GM21381 (cell line): ENCODE data around the gene SLC34A1.

ENCODE experiments used
- ATAC-seq: cut with Tn5 transposase; IDR thresholded peaks from one replicate; pipeline ENCODE4 v1.9.1; 2021; ENCODE audit warnings: mild to moderate bottlenecking, moderate library complexity; ENCODE audit not compliant: unreplicated experiment

SLC34A1 gene

DNA sequence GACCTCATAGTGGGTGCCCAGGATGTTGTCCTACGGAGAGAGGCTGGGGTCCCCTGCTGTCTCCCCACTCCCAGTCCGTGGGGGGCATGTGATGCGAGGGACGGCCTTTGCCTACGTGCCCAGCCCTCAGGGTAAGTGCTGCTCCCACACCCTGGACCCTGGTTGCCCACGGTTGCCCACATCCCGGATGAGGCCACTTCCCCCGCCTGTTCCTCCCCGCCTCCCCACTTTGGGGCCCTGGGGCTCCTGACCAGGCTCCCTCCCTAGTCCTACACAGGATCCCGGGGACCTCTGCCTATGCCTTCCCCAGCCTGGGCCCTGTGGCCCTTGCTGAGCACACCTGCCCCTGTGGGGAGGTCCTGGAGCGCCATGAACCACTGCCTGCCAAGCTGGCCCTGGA, 1.5 kb downstream of the SLC34A1 start:
- ATAC-seq, result no peak

DNA sequence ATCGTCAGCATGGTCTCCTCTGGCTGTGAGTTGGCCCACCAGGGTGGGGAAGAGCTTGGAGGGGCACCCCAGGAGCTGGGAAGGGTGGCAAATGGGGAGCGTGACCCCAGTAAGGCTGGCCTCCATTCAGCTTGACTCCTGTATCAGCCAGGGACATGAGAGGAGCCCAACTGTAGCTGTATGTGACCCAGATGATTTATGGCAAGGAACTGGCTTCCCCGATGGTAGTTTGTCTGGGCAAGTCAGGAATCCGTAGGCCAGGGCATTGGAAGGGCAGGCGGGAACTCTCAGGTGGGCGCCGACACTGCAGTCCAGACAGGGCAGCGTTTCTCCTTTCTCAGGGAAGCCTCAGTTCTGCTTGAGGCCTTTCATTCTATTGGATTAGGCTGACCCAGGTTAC, 2.3 kb downstream of the SLC34A1 start:
- no peak for ATAC-seq

DNA sequence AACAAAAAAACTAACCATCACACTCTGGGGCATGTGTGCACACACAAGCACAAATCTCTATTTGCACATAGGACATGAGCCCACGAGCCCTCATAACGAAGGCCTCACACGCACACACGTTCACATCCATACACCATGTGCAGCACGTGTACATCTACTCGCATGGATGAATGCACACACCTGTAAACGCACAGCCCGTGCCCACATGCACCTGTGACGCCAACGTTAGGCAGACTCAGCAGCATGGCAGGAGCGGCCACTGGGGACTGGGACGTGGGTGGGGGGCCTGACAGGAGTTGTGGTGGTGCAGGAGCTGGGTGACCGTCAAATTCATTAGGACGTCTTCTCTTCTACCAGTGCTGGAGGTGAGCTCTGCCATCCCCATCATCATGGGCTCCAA, 3.2 kb downstream of the SLC34A1 start:
- ATAC-seq, result no peak

DNA sequence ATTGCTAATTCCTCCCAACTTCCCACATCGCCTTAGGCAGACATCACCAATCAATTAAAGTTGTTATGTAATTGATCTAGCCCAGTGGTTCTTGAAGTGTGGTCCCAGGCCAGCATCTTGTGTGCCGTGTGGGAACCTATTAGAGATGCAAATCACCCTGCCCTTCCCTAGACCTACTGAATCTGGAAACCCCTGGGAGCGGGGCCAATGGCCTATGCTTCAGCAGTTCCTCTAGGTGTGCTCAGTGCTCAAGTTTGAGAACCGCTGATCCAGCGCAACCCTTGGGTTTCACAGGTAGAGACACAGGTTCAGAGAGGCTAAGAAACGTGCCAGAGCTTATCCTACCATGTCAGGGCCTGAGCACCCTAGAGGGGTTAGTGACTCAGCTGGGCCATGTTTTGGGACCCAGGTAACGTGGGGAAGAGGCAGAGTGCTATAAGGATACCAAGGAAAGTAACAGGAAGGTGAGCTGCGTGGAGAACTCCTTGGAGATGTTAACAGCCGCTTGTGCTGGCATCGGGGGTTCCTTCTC, 4.4 kb downstream of the SLC34A1 start:
- ATAC-seq, result no peak

DNA sequence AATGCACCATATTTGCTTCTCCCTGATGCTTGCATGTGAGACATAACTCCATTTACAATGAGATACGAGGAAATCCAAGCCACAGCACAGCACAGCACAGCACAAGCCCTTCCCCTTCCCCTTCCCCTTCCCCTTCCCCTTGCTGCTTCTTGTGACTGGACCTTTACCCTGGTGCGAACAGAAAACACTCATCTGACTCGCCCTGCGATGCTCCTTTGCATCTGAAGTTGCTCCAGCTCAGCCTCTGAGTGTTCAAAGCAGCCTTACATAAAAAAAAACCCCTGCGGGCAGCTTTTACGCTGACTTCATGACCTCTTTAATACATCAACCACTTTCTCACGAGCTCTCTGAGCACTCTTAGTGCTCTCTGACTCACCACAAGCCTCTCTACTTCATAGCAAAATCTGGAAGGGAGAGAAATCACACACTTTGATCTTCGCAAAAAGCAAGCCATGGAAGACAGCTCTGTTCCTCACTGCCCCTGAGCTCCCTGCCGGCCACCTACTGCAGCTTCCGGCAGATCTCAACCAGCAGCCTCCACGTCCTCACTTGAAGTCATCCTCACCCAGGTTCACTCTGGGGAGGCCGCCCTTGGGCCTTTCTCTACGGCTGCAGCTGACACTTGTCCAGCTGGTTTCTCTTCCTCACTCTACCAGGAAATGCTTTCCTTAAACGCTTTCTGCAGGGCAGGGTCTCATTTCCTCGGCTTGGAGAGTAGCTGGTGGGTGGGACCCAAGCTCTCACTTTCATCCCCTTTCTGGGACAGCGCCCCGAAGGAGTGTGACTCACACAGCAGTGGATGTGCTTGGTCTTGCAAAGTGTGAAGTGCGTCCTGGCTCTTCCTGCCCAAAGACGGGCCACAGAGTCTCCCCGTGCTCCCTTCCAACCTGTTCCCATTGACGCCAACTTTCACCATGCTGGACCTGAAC, 5.3 kb downstream of the SLC34A1 start:
- ATAC-seq, result peak; percentile 53

DNA sequence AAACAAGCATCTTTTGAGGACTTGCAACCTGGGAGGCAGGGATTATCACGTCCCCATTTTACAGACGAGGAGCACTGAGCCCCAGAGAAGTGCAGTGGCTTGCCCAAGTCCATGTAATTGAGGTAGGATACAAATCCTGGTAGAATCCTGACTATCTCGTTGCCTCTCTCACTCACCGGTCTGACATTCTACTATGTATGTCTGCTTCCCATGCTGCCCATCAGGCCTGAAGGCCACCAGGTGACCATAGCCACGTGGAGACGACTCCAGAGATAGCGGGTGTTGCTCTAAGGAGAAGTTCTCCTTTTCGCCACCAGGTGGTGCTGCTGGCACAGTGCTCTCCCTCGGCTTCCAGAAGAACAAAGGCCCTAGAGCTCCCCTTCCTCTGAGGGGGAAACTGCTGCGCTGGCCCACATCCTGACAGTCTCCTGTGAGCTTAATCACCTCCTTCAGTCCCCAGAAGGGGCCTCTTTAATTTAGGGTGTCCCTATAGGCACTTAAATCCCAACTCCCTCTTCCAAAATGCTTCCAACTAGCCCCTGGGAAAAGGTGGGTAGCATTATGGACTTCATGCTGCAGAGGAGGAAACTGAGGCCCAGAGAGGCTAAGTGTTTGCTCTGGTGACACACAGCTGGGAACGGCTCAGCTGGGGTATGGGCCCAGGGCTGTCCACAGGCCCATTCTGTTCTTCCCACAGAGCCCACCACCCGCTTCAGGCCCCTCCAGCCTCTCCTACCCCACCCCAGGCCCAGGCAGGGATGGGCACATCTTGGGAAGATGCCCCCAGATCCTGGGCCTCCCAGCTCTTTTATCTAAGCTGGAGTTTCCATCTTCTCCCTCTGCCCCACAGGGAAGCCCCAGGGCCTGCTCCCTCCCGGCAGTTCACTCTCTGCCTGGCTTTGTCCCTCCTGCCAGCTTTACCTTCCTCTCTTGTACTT, 6.4 kb downstream of the SLC34A1 start:
- ATAC-seq, result peak; percentile 34

DNA sequence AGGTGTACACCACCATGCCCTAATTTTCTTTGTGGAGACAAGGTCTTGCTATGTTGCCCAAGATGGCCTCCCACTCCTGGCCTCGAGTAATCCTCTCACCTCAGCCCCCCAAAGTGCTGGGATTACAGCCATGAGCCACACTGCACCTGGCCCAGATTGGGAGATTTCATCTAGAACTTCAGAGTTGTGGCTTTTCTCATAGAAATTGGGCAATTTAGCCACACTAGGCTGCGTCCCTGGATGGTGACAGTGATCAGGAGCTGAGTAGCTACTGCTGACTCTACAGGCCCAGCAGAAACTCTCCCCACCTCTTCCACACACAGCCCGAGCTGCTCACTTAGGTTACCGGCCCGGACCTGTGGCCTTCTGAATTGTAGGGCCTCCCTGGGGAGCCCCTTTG, 8.5 kb downstream of the SLC34A1 start:
- no peak for ATAC-seq

DNA sequence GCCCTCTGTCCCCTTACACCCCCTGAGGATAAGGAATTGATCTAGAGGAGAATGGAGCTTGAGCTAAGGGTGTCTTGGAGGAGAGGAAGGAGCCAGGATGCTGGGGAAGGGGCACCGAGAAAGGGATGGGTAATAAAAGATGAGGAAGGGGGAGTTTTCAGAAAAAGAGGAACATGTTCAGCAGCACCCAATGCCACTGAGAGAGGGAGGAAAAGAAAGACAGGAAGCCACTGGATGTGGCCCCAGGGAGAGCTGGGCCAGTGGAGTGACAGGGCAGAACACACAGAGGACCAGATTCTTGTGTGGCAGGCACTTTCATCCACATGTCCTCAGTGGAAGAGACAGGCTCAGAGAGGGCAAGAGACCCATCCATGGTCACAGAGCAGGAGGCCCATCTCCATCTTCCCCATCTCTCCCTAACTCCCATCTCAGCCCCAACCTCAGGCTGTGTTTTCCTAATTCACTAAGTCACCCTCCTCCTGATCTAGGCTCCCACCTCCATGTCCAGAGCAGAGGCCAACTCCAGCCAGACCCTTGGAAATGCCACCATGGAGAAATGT, 9.1 kb downstream of the SLC34A1 start:
- no peak for ATAC-seq

DNA sequence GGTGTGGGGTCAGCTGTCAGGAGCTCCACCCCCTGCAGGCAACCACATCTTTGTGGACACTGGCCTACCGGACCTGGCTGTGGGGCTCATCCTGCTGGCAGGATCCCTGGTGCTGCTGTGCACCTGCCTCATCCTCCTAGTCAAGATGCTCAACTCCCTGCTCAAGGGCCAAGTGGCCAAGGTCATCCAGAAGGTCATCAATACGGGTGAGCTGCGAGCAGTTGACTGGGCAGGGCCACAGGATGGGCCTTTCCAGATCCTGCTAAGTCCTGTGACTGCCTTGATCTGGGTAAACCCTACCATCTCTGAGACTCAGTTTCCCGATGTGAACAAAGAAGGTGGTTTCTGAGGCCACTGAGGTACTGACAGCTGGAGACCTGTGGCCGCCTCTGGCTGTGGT, 9.8 kb downstream of the SLC34A1 start:
- no peak for ATAC-seq

DNA sequence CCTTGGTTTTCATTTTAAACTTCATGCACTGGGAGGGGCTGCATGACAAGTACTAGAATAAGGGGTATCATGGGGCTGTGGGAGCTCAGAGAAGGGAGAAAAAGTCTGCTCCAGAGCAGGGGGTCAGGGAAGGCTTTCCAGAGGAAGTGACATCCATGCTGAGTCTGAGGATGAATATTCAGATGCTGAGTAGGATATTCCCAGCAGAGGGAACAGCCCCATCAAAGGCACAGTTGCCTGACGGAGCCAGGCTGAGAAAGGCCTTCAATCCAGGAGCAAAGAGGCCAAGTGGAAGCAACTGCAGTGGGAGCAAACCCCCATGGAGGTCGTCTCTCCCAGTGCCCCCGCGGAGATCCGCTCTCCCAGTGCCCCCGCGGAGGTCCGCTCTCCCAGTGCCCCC, 11.8 kb downstream of the SLC34A1 start:
- ATAC-seq, result no peak

DNA sequence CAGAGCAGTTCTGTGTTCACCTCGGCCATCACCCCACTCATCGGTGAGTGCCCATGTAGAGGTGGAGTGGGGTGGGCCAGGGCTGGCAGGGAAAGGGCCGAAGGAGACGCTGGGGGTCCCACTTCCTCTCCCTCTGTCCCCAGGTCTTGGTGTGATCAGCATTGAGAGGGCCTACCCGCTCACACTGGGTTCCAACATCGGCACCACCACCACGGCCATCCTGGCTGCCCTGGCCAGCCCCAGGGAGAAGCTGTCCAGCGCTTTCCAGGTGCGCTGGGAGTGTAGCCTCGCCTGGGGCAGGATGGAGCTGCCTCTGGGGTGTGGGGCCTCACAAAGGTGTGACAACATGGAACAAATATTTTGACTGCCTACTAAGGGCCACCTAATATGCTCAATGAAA, 12.6 kb downstream of the SLC34A1 start:
- no peak for ATAC-seq

DNA sequence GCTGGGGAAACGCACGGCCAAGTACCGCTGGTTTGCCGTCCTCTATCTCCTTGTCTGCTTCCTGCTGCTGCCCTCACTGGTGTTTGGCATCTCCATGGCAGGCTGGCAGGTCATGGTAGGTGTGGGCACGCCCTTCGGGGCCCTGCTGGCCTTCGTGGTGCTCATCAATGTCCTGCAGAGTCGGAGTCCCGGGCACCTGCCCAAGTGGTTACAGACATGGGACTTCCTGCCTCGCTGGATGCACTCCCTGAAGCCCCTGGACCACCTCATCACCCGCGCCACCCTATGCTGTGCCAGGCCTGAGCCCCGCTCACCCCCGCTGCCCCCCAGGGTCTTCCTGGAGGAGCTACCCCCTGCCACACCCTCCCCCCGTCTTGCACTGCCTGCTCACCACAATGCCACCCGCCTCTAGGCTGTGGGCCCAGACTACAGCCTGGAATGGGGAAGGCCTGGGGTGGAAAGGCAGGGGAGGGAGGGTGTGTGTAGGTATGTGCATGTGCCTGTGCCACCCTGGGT, 13.7 kb downstream of the SLC34A1 start:
- ATAC-seq, result no peak

DNA sequence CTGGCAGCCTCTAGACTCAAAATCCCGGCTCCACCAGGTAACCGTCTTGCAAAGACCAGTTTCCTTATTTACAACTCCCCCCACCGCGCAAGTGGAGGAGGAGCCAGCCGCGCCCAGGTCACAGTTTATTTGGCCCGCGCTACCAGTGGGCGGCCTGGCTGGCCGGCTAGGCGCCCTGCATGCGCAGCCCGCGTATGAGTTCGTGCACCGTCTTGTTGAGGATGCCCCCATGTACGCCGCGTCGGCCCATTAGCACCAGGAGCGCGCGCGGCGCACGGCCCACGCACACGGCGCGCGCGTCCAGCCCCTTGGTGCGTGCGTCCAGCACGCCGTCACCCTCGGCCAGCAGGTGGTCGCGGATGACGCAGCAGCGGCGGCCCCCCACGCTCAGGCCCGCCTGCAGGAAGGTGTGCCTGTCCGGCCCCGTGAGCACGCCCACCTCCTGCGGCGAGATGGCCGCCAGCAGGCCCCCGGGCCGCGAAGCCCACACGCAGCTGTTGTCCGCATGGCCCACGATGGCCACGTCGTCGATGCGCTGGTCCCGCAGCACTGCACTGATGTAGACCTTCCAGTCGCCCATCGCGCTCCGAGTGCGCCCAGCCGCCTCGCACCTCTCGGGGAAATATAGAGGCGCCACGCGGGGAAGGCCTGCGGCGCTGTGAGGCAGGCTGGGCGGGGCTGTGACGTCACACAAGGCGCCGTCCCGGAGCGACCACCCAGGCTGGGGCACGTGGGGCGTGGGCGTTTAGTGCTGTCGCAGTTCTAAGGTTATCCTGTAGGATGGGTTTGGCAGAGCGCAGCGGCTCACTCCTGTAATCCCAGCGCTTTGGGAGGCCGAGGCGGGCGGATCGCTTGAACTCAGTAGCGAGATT, 16.0 kb downstream of the SLC34A1 start, which contains the start of gene PFN3:
Gene PFN3, minus strand, starts transcription at position 665 of the 872 bp plus-strand sequence. Its CDS starts 85 bp downstream, at position 580.
- no peak for ATAC-seq

DNA sequence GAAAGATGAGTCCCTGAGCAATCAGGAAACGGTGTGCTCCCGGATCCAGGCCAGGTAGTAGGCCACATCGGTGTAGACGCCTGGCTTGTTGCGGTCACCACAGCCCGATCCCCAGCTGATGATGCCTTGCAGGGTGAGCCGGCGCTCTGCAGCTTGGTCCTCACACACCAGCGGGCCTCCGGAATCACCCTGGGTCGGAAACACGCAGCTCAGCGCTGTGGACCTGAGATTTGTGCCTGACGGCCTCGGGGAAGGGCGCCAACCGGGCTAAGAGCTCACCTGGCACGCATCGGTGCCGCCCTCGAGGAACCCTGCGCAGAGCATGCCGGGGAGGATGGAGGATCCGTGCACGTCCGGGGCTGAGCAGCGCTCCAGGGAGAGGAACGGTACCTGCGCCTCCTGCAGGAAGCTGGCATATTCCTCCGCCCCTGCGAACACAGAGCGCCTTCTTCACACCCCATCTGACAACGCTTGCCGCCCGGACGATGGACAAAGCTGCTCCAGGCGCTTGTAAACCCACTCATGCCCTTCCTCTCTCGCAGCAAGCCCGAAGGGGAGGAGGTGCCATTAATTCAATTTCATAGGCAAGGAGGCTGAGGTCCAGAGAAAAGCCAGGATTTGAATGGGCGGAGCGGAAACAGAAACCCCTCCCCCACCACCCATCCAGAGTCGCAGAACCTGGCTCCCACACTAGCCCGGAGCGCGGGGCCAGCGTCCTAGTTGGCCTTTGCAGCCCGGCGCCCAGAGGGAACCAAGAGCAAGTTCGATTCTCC, 18.2 kb downstream of the SLC34A1 start:
- no peak for ATAC-seq

DNA sequence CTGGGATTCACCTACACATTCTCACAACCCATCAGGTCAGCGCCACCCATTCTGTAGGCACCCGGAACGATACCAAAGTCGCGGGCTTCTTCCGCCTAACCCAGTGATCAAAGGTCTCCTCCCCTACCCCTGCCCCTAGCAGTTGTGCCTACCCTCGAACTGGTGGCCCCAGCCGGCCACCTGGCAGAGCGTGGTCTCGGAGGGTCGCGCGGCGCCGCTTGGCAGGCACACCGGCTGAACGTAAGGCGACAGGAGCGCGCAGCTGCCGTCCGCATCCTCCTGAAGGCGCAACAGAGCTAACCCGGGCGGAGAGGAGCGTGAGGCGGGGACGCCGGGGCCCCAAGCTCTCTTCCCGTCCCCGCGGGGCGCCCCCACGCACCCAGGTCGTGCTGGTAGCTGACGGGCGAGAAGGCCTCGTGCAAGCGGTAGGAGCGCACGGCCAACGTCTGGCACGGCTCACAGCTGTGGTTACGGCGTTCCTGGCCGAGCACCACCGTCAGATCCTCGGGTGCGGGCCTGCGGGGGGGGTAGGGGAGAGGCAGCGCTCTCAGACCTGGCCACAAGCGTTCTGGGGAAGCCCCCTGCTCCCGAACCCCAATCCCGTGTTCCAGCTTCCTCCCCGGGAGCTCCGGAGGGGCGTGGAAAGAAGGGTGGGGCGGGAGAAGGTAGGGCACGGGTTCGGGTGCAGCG, 19.0 kb downstream of the SLC34A1 start:
- peak; percentile 16 for ATAC-seq

DNA sequence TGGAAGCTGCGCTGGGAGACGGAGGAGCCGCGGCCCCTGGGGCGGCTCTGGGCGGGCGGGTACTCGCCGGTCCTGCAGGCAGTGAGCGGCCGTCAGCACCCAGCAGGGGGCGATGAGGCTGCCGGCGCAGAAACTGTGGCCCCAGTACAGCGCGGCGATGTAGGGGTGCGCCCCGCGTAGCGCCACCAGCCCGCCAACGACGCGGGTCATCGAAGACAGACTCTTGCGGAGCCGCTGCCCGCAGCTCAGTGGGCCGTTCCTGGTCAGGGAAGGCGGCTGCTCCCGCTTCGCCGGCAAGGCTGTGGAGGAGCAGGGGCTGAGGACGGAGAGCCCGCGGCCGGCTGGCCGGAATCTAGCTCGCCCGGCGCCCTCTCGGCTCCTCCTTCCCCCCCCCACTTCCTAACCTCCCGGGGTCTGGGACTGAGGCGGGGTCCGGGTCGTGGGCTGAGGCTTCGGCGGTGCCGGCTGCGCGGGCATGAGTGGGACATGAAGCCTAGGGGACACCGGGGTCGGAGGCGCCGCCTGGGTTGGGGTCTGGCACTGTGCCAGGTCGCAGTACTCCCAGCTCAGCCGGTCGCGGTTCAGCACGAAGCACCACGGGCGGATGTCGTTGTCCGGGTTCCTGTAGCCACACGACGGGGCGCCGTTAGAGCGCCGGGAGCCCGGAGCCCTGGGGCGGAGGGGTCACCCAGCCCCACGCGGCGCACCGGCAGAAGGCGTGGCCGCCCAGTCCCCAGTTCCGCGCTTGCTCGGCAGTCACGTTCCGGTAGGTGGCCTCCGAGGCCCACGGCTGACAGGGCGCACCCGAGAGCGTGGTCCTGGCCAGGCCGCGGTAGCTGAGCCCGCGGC, 19.8 kb downstream of the SLC34A1 start:
- ATAC-seq, result peak; percentile 73

DNA sequence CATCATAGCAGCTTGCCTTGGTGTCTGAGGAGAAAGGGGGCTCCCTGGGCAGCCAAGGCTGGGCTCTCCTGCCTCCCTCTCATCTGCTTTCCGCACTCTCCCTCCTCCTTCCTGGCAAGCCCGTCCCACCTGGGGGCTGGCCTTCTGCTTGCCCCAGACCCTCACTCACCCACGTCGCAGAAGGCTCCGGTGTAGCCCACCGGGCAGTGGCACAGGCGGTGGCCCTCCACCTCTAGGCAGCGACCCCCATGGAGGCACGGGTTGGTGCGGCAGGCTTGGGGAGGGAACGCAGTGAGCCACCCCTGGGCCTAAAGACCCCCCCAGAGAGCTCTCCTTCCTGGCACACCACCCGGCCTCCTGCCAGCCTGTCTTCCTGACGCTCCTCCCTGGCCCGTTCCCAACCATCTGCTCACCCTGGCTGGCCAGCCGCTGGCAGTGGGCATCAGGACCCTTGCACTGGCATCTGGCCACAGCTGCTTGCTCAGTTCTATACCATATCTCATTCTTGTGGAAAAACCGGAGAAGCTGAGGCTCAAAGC, 20.5 kb downstream of the SLC34A1 start:
- ATAC-seq, result no peak
